Right renal pelvis (tissue), 4 donors: ENCODE data around the gene LCMT2. TPM values are rescaled to one million over a fixed set of nuclear protein-coding genes. Genes with fewer than 3 reads are reported as not detected.

ENCODE experiments used
- DNase-seq, 4 donors: peaks; one replicate each; pipeline ENCODE4 v3.0.0-alpha.2; 2013; ENCODE audit warnings: low read depth in 4 of 4, low spot score in 3 of 4, missing footprints in 1 of 4
- polyA plus RNA-seq, 4 donors: library from polyadenylated mRNA; unstranded; fragments of 120-200 nt; gene quantifications; one replicate each; pipeline ENCODE4 v1.2.1, GENCODE V29; 2013; ENCODE audit not compliant: insufficient read length in 4 of 4

Gene LCMT2
- polyA plus RNA-seq, 4 donors = 12.4 to 14.4 (median 13.4) TPM

DNA sequence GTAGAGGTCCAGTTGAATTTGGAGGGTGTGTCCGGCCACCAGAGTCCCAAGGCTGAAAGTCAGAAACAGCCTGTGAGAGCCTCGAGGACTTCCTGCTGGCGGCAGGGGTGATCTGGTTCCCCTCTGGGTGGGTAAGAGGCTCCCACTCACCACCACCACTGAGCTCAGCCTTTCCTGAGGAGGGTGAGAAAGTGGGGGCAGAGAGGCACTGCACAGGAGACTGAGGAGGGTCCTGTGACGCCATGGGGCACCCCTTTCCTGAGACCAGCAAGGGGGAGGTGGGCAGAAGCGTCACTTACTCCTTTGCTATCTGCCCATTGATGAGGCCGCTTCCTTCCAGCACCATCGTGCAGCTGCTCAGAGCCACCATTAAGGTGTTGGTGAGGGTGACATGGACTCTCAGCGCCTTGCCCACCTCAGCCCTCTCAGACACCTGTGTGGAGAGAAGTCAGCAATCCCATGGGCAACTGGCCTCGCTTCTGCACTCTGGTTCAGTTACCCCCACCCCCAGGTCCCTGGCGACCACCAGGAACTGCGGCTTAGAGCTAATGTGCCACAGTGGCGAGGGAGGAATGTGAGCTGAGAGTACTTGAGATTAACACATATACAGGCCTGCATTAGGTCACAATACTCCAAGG is 53.7 kb downstream of the LCMT2 start:
- no peak for DNase-seq

GRCh38 chr15:43275740-43276562 is 54.4 kb downstream of the LCMT2 start:
- DNase-seq = no peak

GRCh38 chr15:43274136-43274535 is 56.2 kb downstream of the LCMT2 start:
- DNase-seq = no peak

Other genes starting within 250 kb of the LCMT2 start
- 10 to 100 TPM; 20.8 to 25.8 (median 23.9) TPM for gene UBR1, start 224.5 kb downstream of the LCMT2 start, polyA plus RNA-seq
- gene TMEM62, start 197.0 kb downstream of the LCMT2 start, polyA plus RNA-seq = 10 to 100 TPM; 14.8 to 17.7 (median 15.3) TPM
- gene CCNDBP1, start 145.2 kb downstream of the LCMT2 start, polyA plus RNA-seq = 10 to 100 TPM; 49.6 to 64.6 (median 57.8) TPM
- 1 to 10 TPM; 1.2 to 1.6 (median 1.3) TPM for gene EPB42, start 109.6 kb downstream of the LCMT2 start, polyA plus RNA-seq
- under 1 TPM in 1 of 4 donors, not detected in 3; 0.03 TPM for gene TGM5, start 63.6 kb downstream of the LCMT2 start, polyA plus RNA-seq
- under 1 TPM in 2 of 4 donors, not detected in 2; 0.04 to 0.09 TPM for gene TGM7, start 28.3 kb downstream of the LCMT2 start, polyA plus RNA-seq
- gene ZSCAN29, start 40.5 kb upstream of the LCMT2 start, polyA plus RNA-seq = 10 to 100 TPM; 24.5 to 28.7 (median 26.3) TPM
- 10 to 100 TPM; 21.4 to 24.2 (median 23.3) TPM for gene TUBGCP4, start 40.5 kb upstream of the LCMT2 start, polyA plus RNA-seq
- gene TP53BP1, start 162.6 kb upstream of the LCMT2 start, polyA plus RNA-seq = 10 to 100 TPM; 67.7 to 78.1 (median 72.6) TPM
- gene MAP1A, start 187.0 kb upstream of the LCMT2 start, polyA plus RNA-seq = 1 to 10 TPM; 7.5 to 8.9 (median 8.3) TPM